HG02943 (cell line): ENCODE data around the gene NFATC3.
"Not testable (repeated sequence)": the region's sequence is repeated elsewhere in the genome, so short reads cannot be mapped to it uniquely, and the experiment has no call there.

Source experiments
- ATAC-seq: cut with Tn5 transposase; IDR thresholded peaks from one replicate; pipeline ENCODE4 v1.9.1; 2021; ENCODE audit warnings: mild to moderate bottlenecking, low read depth, moderate library complexity; ENCODE audit not compliant: unreplicated experiment

Gene NFATC3

DNA sequence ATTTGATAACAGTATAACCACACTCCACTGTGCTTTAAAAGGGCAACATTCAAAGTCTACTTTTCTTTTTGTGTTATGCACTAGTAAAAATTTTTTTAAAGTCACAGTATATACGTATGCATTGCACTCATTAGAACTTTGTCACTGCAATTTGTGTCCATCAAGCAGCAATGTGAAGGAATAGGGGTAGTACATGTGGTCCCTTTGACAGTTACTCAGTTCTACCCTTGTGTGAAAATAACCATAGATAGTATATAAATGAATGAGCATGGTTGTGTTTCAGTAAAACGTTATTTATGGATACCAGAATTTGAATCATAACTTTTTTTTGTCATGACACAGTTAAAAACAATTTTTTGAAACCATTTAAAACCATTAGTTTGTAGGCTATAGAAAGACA, 30.7 kb downstream of the NFATC3 start:
- no peak for ATAC-seq

GRCh38 chr16:68116256-68116867, 31.2 kb downstream of the NFATC3 start:
- ATAC-seq, result no peak

DNA sequence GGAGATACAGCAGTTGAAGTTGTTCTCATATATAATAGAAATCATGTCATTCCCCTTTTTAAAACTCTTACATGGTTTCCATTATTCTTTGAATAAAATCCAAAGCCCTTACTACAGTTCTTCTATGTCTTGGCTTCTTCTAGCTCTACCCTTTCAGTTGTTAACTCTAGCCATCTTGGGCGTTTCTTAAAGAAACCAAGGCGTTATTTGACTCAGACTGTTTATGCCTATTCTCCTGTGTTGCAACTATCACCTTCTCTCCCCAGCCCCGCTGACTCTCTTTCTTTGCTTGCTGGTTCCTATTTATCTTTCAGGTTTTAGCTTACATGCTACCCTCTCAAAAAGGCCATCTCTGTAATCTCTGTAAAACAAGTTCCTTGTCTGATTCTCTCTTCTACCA, 32.7 kb downstream of the NFATC3 start:
- ATAC-seq, result no peak

GRCh38 chr16:68118954-68119353, 33.8 kb downstream of the NFATC3 start:
- not testable (repeated sequence) for ATAC-seq

GRCh38 chr16:68120496-68120895, 35.3 kb downstream of the NFATC3 start:
- ATAC-seq, result not testable (repeated sequence)

- no peak for ATAC-seq
These were observed 41.2 kb downstream of the NFATC3 start for GRCh38 chr16:68126395-68126794.

DNA sequence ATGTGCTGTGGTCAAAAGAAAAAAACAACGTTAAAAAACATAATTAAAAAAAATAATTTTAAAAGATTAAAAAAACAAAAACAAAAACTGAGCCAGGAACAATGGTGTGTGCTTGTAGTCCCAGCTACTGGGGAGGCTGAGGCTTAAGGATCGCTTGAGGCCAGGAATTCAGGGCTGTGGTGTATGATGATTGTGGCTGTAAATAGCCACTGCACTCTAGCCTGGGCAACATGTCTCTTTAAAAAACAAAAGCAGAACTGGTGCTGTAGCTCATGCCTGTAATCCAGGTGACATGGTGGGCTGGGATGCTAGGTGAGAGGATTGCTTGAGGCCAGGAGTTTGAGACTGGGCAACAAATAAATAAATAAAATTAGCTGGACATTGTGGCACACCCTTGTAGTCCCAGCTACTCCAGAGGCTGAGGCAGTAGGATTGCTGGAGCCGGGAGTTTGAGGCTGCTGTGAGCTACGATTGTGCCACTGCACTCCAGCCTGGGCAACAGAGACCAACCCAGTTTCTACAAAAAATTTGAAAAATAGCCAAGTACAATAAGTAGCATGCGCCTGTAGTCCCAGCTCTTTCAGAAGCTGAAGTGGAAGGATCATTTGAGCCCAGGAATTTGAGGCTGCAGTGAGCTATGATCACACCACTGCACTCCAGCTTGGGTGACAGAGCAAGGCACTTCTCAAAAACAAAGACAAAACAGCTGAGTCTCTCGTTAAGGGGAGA, 43.6 kb downstream of the NFATC3 start:
- ATAC-seq, result no peak

DNA sequence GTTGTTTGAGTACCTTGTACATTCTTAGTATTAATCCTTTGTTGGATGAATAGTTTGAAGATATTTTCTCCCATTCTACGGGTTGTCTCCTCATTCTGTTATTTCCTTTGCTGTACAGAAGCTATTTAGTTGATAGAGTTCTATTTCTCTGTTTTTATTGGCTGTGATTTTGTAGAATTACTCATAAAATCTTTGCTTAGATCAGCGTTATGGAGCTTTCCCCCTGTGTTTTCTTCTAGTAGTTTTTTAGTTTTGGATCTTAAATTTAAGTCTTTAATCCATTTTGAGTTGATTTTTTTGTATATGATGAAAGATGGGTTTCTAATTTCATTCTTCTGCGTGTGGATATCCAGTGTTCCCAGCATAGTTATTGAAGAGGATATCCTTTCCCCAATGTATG, 45.4 kb downstream of the NFATC3 start:
- no peak for ATAC-seq

- ATAC-seq, result no peak
These were observed 46.9 kb downstream of the NFATC3 start for GRCh38 chr16:68131813-68132706.

- ATAC-seq, result not testable (repeated sequence)
These were observed 47.8 kb downstream of the NFATC3 start for GRCh38 chr16:68133000-68133399.

GRCh38 chr16:68134644-68135043, 49.5 kb downstream of the NFATC3 start:
- ATAC-seq, result no peak

DNA sequence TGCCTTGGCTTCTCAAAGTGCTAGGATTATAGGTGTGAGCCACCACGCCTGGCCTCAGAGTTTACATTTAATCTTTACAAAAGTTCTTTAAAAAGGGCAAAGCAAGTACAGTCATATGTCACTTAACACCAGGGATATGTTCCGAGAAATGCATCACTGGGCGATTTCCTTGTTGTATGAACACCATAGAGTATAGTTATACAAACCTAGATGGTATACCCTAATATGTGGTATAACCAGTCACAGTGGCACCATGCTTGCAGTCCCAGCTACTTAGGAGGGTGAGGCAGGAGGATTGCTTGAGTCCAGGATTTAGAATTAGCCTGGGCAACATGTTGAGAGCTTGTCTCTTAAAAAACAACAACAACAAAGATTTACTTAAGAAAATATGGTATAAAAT, 51.3 kb downstream of the NFATC3 start:
- ATAC-seq, result no peak

- ATAC-seq, result no peak
These were observed 58.8 kb downstream of the NFATC3 start for GRCh38 chr16:68144008-68144407.

DNA sequence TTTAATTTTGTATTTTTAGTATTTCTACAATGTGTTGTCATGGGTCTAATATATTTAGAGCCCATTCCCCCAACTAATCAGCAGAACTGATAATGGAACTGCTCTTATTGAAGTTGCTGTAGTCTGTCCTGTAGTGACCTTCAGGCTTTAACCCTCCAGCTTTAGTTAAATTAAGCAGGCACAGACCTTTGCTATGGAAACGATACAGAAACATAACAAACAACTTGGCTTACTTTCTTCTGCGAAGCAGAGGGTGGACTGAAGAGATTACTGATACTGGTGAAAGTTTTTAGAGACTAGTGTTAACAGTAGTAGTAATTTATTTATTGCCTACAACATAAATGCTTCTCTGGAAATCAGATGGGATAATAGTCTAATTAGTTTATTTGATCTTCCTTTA, 61.4 kb downstream of the NFATC3 start:
- no peak for ATAC-seq

- ATAC-seq, result no peak
These were observed 62.3 kb downstream of the NFATC3 start for GRCh38 chr16:68147444-68147843.

DNA sequence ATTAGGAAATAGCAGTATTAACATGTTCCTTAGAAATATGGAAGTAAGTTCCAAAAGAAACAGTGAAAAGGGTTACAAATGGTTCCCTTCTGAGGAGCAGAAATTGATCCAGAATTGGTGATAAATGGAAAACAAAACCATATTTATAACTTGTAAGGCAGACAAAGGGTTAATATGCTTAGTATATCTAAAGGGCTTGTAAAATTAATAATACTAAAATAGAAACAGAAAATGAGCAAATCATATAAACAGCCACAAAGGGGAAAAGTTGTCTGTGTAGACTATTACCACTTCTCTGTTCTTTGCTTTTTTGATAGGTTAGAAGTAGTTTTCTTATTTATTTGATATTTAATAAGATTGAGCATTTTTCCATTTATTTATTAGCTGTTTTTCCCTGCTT, 64.4 kb downstream of the NFATC3 start:
- ATAC-seq, result no peak

DNA sequence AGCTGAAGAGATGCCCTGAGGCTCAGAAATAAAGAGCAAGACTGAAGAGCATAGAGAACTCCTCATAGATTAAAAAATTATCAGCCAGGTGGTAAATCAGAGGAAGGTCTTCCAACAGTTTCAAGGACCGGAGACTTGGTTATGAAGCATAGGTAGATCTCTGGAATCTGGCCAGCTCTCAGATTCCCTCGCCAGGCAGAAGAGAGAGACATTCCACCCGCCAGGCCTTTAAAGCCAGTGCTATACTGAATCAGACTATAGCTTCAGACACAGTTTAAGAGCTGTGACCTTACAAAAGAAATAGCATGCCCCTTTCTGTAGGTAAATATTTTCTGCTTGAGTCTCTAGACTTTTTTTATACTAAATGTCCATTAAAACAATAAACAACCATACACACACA, 70.3 kb downstream of the NFATC3 start:
- no peak for ATAC-seq

DNA sequence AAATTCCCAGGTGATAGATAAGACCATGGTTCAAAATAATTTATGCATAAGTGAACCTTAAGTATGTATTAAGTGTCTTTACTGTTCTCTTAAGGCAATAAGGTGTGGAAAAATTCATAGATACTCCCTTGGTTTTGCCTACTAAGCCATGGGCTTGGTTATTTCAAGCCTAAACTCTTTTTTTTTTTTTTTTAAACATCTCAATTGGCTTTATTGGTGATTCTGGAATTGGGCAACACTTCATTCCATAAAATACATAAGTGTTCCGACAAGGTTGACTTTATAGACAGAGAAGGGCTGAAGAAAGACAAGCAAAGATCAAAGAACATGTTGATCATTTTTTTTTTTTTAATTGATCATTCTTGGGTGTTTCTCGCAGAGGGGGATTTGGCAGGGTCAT, 77.2 kb downstream of the NFATC3 start:
- no peak for ATAC-seq

DNA sequence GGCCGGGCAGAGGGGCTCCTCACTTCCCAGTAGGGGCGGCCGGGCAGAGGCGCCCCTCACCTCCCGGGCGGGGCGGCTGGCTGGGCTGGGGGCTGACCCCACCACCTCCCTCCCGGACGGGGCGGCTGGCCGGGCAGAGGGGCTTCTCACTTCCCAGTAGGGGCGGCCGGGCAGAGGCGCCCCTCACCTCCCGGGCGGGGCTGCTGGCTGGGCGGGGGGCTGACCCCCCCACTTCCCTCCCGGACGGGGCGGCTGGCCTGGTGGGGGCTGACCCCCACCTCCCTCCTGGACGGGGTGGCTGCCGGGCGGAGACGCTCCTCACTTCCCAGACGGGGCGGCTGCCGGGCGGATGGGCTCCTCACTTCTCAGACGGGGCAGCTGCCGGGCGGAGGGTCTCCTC, 78.1 kb downstream of the NFATC3 start:
- not testable (repeated sequence) for ATAC-seq

- ATAC-seq, result no peak
These were observed 81.1 kb downstream of the NFATC3 start for GRCh38 chr16:68166264-68166663.

GRCh38 chr16:68179196-68179795, 94.1 kb downstream of the NFATC3 start:
- ATAC-seq, result no peak
